Natural killer cell treated with Interleukin-12 subunit alpha and Interleukin-12 subunit beta and Interleukin-15 and Interleukin-18, amount 100 ng/mL, for 72 hours (primary cell): ENCODE data around the gene ZNF280B. TPM values are rescaled to one million over a fixed set of nuclear protein-coding genes. Genes with fewer than 3 reads are reported as not detected.
"Not testable (repeated sequence)": the region's sequence is repeated elsewhere in the genome, so short reads cannot be mapped to it uniquely, and the experiment has no call there.

ENCODE experiments used
- ATAC-seq, 2 donors: fragments of 150-1000 bp; cut with Tn5 transposase in 1 of 2; sonication (Bioruptor Pico), chemical (Tn5 transposase) in 1 of 2; 2 replicates each; pipeline ENCODE4 v1.10.0; 2021
- DNase-seq: peaks from one replicate; pipeline ENCODE4 v3.0.0; 2022; ENCODE audit warnings: low spot score
- H3K27ac Mint-ChIP-seq, 2 donors: 1 replicate in 1 of 2; 2 replicates in 1 of 2; pipeline ENCODE4 v1.8.0; 2022; ENCODE audit warnings: mixed read lengths in 2 of 2, mild to moderate bottlenecking in 1 of 2, moderate library complexity in 1 of 2
- H3K27me3 Mint-ChIP-seq, 2 donors: 1 replicate in 1 of 2; 2 replicates in 1 of 2; pipeline ENCODE4 v1.8.0; 2022; ENCODE audit warnings: mixed read lengths in 2 of 2
- H3K36me3 Mint-ChIP-seq: one replicate; pipeline ENCODE4 v1.8.0; 2022; ENCODE audit warnings: mixed read lengths
- H3K4me1 Mint-ChIP-seq, 2 donors: 1 replicate in 1 of 2; 2 replicates in 1 of 2; pipeline ENCODE4 v1.8.0; 2022; ENCODE audit warnings: low read depth in 2 of 2, mixed read lengths in 2 of 2, mild to moderate bottlenecking in 1 of 2
- H3K4me3 Mint-ChIP-seq: one replicate; pipeline ENCODE4 v1.8.0; 2022; ENCODE audit warnings: mixed read lengths
- H3K9me3 Mint-ChIP-seq: 2 replicates; pipeline ENCODE4 v1.8.0; 2022; ENCODE audit warnings: mixed read lengths
- total RNA-seq, 2 donors: library from RNA; stranded (reverse); gene quantifications; one replicate each; pipeline ENCODE4 v1.2.3, GENCODE V29; 2022

The ZNF280B gene
- total RNA-seq, 2 donors from 2014 or later = 3.3 to 4.1 TPM

DNA sequence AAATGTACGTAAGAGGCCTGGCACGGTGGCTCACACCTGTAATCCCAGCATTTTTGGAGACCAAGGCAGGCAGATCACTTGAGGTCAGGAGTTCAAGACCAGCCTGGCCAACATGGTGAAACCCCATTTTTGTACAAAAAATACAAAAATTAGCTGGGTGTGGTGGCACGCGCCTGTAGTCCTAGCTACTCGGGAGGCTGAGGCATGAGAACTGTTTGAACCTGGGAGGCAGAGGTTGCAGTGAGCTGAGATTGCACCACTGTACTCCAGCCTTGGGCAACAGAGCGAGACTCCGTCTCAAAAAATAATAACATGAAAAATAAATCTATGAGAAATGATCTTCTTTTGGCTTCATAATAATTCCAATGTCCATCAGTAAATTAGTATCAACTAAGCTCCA, 2.3 kb upstream of the ZNF280B start:
- not testable (repeated sequence) for ATAC-seq, DNase-seq, H3K4me3 Mint-ChIP-seq, H3K9me3 Mint-ChIP-seq, H3K27ac Mint-ChIP-seq
- H3K4me1 Mint-ChIP-seq = peaks cover 8 to 11% of the 10 kb centered on the region in 2 donors
- peaks cover 21% of the 10 kb centered on the region for H3K36me3 Mint-ChIP-seq
- H3K27me3 Mint-ChIP-seq = peaks cover 19% of the 10 kb centered on the region in 2 donors

DNA sequence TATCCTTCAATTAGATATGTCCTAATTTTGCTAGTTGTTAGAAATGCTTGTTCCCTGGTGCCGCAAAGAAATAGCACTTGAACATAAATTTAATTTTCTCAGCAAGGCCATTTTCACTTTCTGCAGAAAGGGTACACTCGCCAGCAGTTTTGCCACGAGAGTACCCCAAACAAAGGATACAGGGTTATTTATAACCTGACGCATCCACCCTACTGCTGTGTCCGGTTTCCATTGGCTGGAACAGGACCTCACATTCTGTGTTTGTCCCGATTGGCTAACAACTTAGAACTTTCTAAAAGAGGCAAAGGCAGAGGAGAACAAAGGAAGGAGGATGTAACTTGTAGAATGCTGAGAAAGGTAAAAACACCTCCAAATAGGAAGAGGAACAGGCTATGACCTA, 1.4 kb upstream of the ZNF280B start:
- peaks cover 8 to 11% of the 10 kb centered on the region in 2 donors for H3K4me1 Mint-ChIP-seq
- peak overlapping the region; percentile 44 for H3K4me3 Mint-ChIP-seq
- not testable (repeated sequence) for H3K9me3 Mint-ChIP-seq, DNase-seq, ATAC-seq, H3K27ac Mint-ChIP-seq
- peaks cover 12 to 14% of the 10 kb centered on the region in 2 donors for H3K27me3 Mint-ChIP-seq
- peaks cover 25% of the 10 kb centered on the region for H3K36me3 Mint-ChIP-seq

- DNase-seq (no peak), ATAC-seq (no peak)
- H3K4me1 Mint-ChIP-seq = peaks cover 8 to 11% of the 10 kb centered on the region in 2 donors
Measured at GRCh38 chr22:22507743-22508273, 734 bp downstream of the ZNF280B start.

DNA sequence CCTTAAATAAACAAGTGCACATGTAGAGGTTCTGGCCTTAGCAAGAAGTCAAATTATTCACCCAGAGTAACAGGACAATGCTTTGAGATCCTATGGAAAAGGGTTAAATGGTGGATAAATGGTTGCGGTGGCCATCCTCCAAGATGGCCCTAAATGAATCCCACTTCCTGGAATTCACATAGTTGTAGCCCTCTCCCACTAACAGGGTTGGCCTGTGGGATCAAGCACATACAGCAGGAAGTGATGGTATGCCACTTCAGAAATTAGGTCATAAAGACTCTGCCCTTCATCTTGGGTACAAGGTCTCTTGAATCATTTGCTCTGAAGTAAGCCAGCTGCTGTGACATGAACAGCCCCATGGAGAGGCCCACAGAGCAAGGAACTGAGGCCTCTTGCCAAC, 1.8 kb downstream of the ZNF280B start:
- ATAC-seq (no peak), DNase-seq (no peak)
- H3K9me3 Mint-ChIP-seq = peaks cover 4% of the 10 kb centered on the region
- H3K4me3 Mint-ChIP-seq = no peak overlapping the region
- H3K36me3 Mint-ChIP-seq = peaks cover 32% of the 10 kb centered on the region
- peaks cover 0 to 4% of the 10 kb centered on the region in 2 donors for H3K27me3 Mint-ChIP-seq
- no peak overlapping the region for H3K27ac Mint-ChIP-seq
- H3K4me1 Mint-ChIP-seq = peaks cover 8 to 11% of the 10 kb centered on the region in 2 donors

More at GRCh38 chr22:22507743-22508273, 734 bp downstream of the ZNF280B start:
- H3K36me3 Mint-ChIP-seq = peaks cover 32% of the 10 kb centered on the region
- peak overlapping the region in 1 of 2 donors; percentile 18 for H3K27ac Mint-ChIP-seq
- H3K27me3 Mint-ChIP-seq = peaks cover 8 to 9% of the 10 kb centered on the region in 2 donors
- H3K4me3 Mint-ChIP-seq = peak overlapping the region; percentile 86
- peaks cover 4% of the 10 kb centered on the region for H3K9me3 Mint-ChIP-seq

DNA sequence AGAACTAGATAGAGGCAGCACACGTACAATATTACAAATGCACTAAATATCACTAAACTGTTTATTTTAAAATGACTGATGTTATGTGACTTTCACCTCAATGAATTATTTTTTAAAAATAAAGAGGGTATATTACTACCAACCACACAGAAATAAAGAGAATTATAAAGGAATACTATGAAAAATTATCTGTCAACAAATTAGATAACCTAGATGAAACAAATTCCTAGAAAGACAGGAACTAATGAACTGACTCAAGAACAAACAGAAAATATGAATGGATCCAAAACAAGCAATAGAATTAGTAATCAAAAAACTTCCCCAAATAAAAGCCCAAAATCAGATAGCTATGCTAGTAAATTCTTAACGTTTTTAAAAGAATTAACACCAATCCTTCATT, 10.3 kb downstream of the ZNF280B start:
- Mint-ChIP-seq H3K4me3 (no peak overlapping the region), H3K27me3 (no peaks in the 10 kb centered on the region), H3K4me1 (no peaks in the 10 kb centered on the region), H3K9me3 (no peaks in the 10 kb centered on the region), H3K27ac (no peak overlapping the region), H3K36me3 (peaks cover 6% of the 10 kb centered on the region)
- DNase-seq (no peak), ATAC-seq (no peak)

DNA sequence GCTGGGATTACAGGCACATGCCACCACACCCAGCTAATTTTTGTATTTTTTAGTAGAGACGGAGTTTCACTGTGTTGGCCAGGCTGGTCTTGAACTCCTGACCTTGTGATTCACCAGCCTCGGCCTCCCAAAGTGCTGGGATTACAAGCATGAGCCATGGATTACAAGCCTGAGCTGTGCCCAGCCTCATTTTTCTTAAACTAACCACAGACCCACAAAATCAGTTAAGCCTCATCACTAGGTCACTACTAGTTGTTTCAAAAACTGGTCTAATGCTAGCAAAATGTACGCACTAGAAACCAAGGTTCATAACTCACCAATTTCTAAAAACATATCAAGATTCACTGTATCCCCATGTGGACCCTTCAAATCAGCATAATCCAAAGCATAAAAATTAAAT, 17.0 kb downstream of the ZNF280B start:
- peaks cover 13% of the 10 kb centered on the region for H3K36me3 Mint-ChIP-seq
- H3K27me3 Mint-ChIP-seq, H3K27ac Mint-ChIP-seq, H3K4me3 Mint-ChIP-seq, ATAC-seq, DNase-seq, H3K4me1 Mint-ChIP-seq, H3K9me3 Mint-ChIP-seq: not testable (repeated sequence)

DNA sequence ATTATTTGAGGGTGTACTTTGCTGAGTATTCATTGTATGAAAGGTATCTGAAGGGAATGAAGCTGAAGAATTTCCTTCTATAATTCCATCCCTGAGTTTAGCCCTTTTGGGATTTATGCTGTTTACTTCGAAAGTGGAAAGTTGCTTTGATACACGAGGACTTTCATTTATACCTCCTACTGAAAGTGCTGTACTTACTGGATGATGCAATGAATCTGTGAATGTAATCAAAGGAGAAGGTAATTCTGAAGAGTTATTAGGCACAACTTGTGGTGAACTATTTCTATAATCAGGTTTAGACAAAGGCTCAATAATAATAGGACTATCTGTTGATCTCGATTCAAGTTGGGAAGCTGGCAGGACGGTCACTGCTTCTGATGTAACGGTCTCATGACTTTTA, 19.8 kb downstream of the ZNF280B start:
- no peak for ATAC-seq
- H3K4me1 Mint-ChIP-seq = no peaks in the 10 kb centered on the region
- no peak overlapping the region for H3K4me3 Mint-ChIP-seq
- H3K36me3 Mint-ChIP-seq = peaks cover 12% of the 10 kb centered on the region
- DNase-seq = no peak
- H3K9me3 Mint-ChIP-seq = no peaks in the 10 kb centered on the region
- no peaks in the 10 kb centered on the region for H3K27me3 Mint-ChIP-seq
- no peak overlapping the region for H3K27ac Mint-ChIP-seq

GRCh38 chr22:22487869-22488597, 20.5 kb downstream of the ZNF280B start:
- H3K36me3 Mint-ChIP-seq = peaks cover 7% of the 10 kb centered on the region
- H3K4me3 Mint-ChIP-seq = no peak overlapping the region
- no peaks in the 10 kb centered on the region for H3K27me3 Mint-ChIP-seq
- DNase-seq = no peak
- no peaks in the 10 kb centered on the region for H3K4me1 Mint-ChIP-seq
- no peaks in the 10 kb centered on the region for H3K9me3 Mint-ChIP-seq
- no peak overlapping the region for H3K27ac Mint-ChIP-seq
- no peak for ATAC-seq

GRCh38 chr22:22487059-22487458, 21.5 kb downstream of the ZNF280B start:
- no peaks in the 10 kb centered on the region for H3K27me3 Mint-ChIP-seq
- ATAC-seq (no peak), DNase-seq (no peak)
- no peak overlapping the region for H3K4me3 Mint-ChIP-seq
- H3K4me1 Mint-ChIP-seq = no peaks in the 10 kb centered on the region
- no peak overlapping the region for H3K27ac Mint-ChIP-seq
- H3K9me3 Mint-ChIP-seq = no peaks in the 10 kb centered on the region
- peaks cover 7% of the 10 kb centered on the region for H3K36me3 Mint-ChIP-seq

- DNase-seq = no peak
- Mint-ChIP-seq H3K9me3 (no peaks in the 10 kb centered on the region), H3K36me3 (peaks cover 7% of the 10 kb centered on the region), H3K27me3 (no peaks in the 10 kb centered on the region), H3K4me1 (no peaks in the 10 kb centered on the region), H3K4me3 (no peak overlapping the region), H3K27ac (no peak overlapping the region)
- no peak for ATAC-seq
Measured at GRCh38 chr22:22486132-22486899, 22.2 kb downstream of the ZNF280B start.

- no peak overlapping the region for H3K4me3 Mint-ChIP-seq
Measured at GRCh38 chr22:22485524-22485923, 23.0 kb downstream of the ZNF280B start.

GRCh38 chr22:22484023-22484422, 24.5 kb downstream of the ZNF280B start:
- ATAC-seq = no peak
- no peak overlapping the region for H3K4me3 Mint-ChIP-seq
- no peaks in the 10 kb centered on the region for H3K9me3 Mint-ChIP-seq
- DNase-seq = no peak
- H3K36me3 Mint-ChIP-seq = peaks cover 7% of the 10 kb centered on the region
- no peaks in the 10 kb centered on the region for H3K27me3 Mint-ChIP-seq
- no peak overlapping the region for H3K27ac Mint-ChIP-seq
- no peaks in the 10 kb centered on the region for H3K4me1 Mint-ChIP-seq

More at GRCh38 chr22:22485524-22485923, 23.0 kb downstream of the ZNF280B start:
- ATAC-seq (no peak), DNase-seq (no peak)
- Mint-ChIP-seq H3K4me1 (no peaks in the 10 kb centered on the region), H3K9me3 (no peaks in the 10 kb centered on the region), H3K36me3 (peaks cover 7% of the 10 kb centered on the region), H3K27me3 (no peaks in the 10 kb centered on the region), H3K27ac (no peak overlapping the region)

- Mint-ChIP-seq H3K4me3 (no peak overlapping the region), H3K36me3 (no peaks in the 10 kb centered on the region), H3K4me1 (no peaks in the 10 kb centered on the region), H3K27ac (no peak overlapping the region), H3K9me3 (no peaks in the 10 kb centered on the region), H3K27me3 (no peaks in the 10 kb centered on the region)
- no peak for DNase-seq
- no peak for ATAC-seq
Measured at GRCh38 chr22:22480940-22481339, 27.6 kb downstream of the ZNF280B start.

DNA sequence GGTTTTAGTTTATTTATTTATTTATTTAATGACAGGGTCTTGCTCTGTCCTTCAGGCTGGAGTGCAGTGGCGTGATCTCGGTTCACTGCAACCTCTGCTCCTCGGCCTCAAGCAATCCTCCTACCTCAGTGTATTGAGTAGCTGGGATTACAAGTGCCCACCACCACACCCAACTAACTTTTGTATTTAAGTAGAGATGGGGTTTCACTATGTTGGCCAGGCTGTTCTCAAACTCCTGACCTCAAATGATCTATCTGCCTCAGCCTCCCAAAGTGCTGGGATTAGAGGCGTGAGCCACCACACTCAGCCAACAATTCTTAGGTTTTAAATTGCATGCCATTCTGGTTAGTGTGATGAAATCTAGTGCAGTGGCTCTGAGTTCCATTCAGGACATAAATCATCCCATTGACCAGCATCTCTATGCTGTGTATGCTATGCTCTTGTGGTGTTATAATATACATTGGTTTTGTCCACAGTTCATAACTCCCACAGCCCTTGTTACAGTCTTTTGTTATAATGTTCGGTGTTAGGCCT, 28.5 kb downstream of the ZNF280B start:
- Mint-ChIP-seq H3K9me3 (no peaks in the 10 kb centered on the region), H3K27ac (no peak overlapping the region), H3K4me3 (no peak overlapping the region), H3K27me3 (no peaks in the 10 kb centered on the region), H3K4me1 (no peaks in the 10 kb centered on the region), H3K36me3 (no peaks in the 10 kb centered on the region)
- ATAC-seq (no peak), DNase-seq (no peak)
